Measurements from ENCODE around the gene KCNG2.

The KCNG2 gene

GRCh38 chr18:79923896-79924585, 126.3 kb downstream of the KCNG2 start (continued):
- TF ChIP-seq ATF2 (tag by site-specific recombination; IDR thresholded peaks at IDR 0.05; ENCODE audit: low read depth), result no peak
- no peak for TF ChIP-seq ZNF521 (tag by site-specific recombination; IDR thresholded peaks at IDR 0.05)
- no peak for TF ChIP-seq RBAK (tag by site-specific recombination; IDR thresholded peaks at IDR 0.05)

GRCh38 chr18:79924814-79925731, 127.3 kb downstream of the KCNG2 start:
- no peak overlapping the region for H3K27ac ChIP-seq (ENCODE audit: extremely low read depth, low read depth, low read length)
- no peaks in the 10 kb centered on the region for H3K9me3 ChIP-seq (ENCODE audit: control insufficient read depth, insufficient read depth, low read depth, low read length)
- CTCF ChIA-PET, result interaction anchor here (0.7 kb wide), 1 partner anchor 85 kb away, joined by 3 read pairs; no protein-coding TSS in a partner anchor
- peaks cover 4 to 22% of the 10 kb centered on the region in 2 experiments; a peak in 2 of 3 replicates for H3K36me3 ChIP-seq (ENCODE audit: control insufficient read depth in 2 of 2, insufficient read depth in 1 of 2, low read length in 2 of 2)
- H3K4me1 ChIP-seq (ENCODE audit: control insufficient read depth, insufficient read depth, low read length), result no peaks in the 10 kb centered on the region
- H3K4me3 ChIP-seq (ENCODE audit: low read depth, low read length), result no peak overlapping the region
- no peak for TF ChIP-seq ZBTB7A (tag by site-specific recombination; IDR thresholded peaks at IDR 0.05; ENCODE audit: low read depth)
- TF ChIP-seq ZNF366 (tag by site-specific recombination; conservative IDR thresholded peaks at IDR 0.05), result no peak
- TF ChIP-seq ZNF112 (tag by site-specific recombination; IDR thresholded peaks at IDR 0.05), result no peak
- no peak for TF ChIP-seq ZNF423 (tag by site-specific recombination; IDR thresholded peaks at IDR 0.05)
- TF ChIP-seq ZBTB1 (tag by site-specific recombination; IDR thresholded peaks at IDR 0.05), result no peak
- TF ChIP-seq ZNF624 (tag by site-specific recombination; IDR thresholded peaks at IDR 0.05), result no peak
- TF ChIP-seq ZNF791 (tag by site-specific recombination; IDR thresholded peaks at IDR 0.05), result no peak
- TF ChIP-seq ZNF157 (tag by site-specific recombination; IDR thresholded peaks at IDR 0.05), result no peak
- no peak for TF ChIP-seq ZNF544 (tag by site-specific recombination; IDR thresholded peaks at IDR 0.05)
- TF ChIP-seq ZNF148 (tag by site-specific recombination; IDR thresholded peaks at IDR 0.05; ENCODE audit: borderline replicate concordance), result no peak
- no peak for TF ChIP-seq ZNF248 (tag by site-specific recombination; IDR thresholded peaks at IDR 0.05)
- POLR2A ChIA-PET, result no interaction called here

- no peaks in the 10 kb centered on the region for H3K9me3 ChIP-seq (ENCODE audit: control insufficient read depth, insufficient read depth, low read depth, low read length)
- H3K4me3 ChIP-seq (ENCODE audit: low read depth, low read length), result no peak overlapping the region
- no peaks in the 10 kb centered on the region for H3K4me1 ChIP-seq (ENCODE audit: control insufficient read depth, insufficient read depth, low read length)
- ChIA-PET CTCF (interaction anchor here (0.7 kb wide), 1 partner anchor 520 kb away, joined by 3 read pairs; no protein-coding TSS in a partner anchor), POLR2A (no interaction called here)
- peaks cover 4 to 22% of the 10 kb centered on the region in 2 experiments; a peak in 2 of 3 replicates for H3K36me3 ChIP-seq (ENCODE audit: control insufficient read depth in 2 of 2, insufficient read depth in 1 of 2, low read length in 2 of 2)
- no peak overlapping the region for H3K27ac ChIP-seq (ENCODE audit: extremely low read depth, low read depth, low read length)
- TF ChIP-seq ZNF639 (tag by site-specific recombination; IDR thresholded peaks at IDR 0.05), result no peak
- TF ChIP-seq ZNF146 (tag by site-specific recombination; IDR thresholded peaks at IDR 0.05), result no peak
- TF ChIP-seq ZNF558 (tag by site-specific recombination; IDR thresholded peaks at IDR 0.05), result no peak
- no peak for TF ChIP-seq ZNF843 (tag by site-specific recombination; IDR thresholded peaks at IDR 0.05)
- TF ChIP-seq ZBTB21 (tag by site-specific recombination; IDR thresholded peaks at IDR 0.05), result no peak
- TF ChIP-seq ZNF664 (tag by site-specific recombination; IDR thresholded peaks at IDR 0.05), result no peak
- TF ChIP-seq ZNF529 (tag by site-specific recombination; IDR thresholded peaks at IDR 0.05; ENCODE audit: insufficient replicate concordance), result no peak
- TF ChIP-seq ZNF513 (tag by site-specific recombination; IDR thresholded peaks at IDR 0.05), result no peak
- no peak for TF ChIP-seq ZNF549 (tag by site-specific recombination; IDR thresholded peaks at IDR 0.05)
- TF ChIP-seq ZBTB48 (tag by site-specific recombination; IDR thresholded peaks at IDR 0.05), result no peak
- TF ChIP-seq ZNF677 (tag by site-specific recombination; IDR thresholded peaks at IDR 0.05), result no peak
- no peak for TF ChIP-seq MZF1 (tag by site-specific recombination; IDR thresholded peaks at IDR 0.05; ENCODE audit: borderline replicate concordance)
These were observed 128.6 kb downstream of the KCNG2 start for GRCh38 chr18:79926306-79926705.
